ENCODE measurements around the gene CETN3.

The CETN3 gene

GRCh38 chr5:90402521-90403255 is 6.9 kb downstream of the CETN3 start:
- TF ChIP-seq CTCF (IDR thresholded peaks at IDR 0.05; ENCODE audit: low read depth, low read length): no peak
- H3K4me3 ChIP-seq (replicated peaks in 1 of 2; ENCODE audit: low read depth in 2 of 2, low read length in 2 of 2): no peak overlapping the region

GRCh38 chr5:90399251-90399650 is 10.3 kb downstream of the CETN3 start:
- TF ChIP-seq CTCF (IDR thresholded peaks at IDR 0.05; ENCODE audit: low read depth, low read length): no peak
- H3K4me3 ChIP-seq (replicated peaks in 1 of 2; ENCODE audit: low read depth in 2 of 2, low read length in 2 of 2): no peak overlapping the region
- DNase-seq (ENCODE audit: low read depth in 2 of 2): peak in 1 of 2 donors; percentile 20

More at GRCh38 chr5:90402521-90403255, 6.9 kb downstream of the CETN3 start:
- no peak for DNase-seq (ENCODE audit: low read depth in 2 of 2)

- no peak overlapping the region for H3K4me3 ChIP-seq (replicated peaks in 1 of 2; ENCODE audit: low read depth in 2 of 2, low read length in 2 of 2)
- DNase-seq (ENCODE audit: low read depth in 2 of 2): no peak
- TF ChIP-seq CTCF (IDR thresholded peaks at IDR 0.05; ENCODE audit: low read depth, low read length): no peak
These were observed 10.8 kb downstream of the CETN3 start for GRCh38 chr5:90398726-90399125.

- no peak for DNase-seq (ENCODE audit: low read depth in 2 of 2)
- H3K4me3 ChIP-seq (replicated peaks in 1 of 2; ENCODE audit: low read depth in 2 of 2, low read length in 2 of 2): no peak overlapping the region
- no peak for TF ChIP-seq CTCF (IDR thresholded peaks at IDR 0.05; ENCODE audit: low read depth, low read length)
These were observed 14.6 kb downstream of the CETN3 start for GRCh38 chr5:90395005-90395404.

- no peak overlapping the region for H3K4me3 ChIP-seq (replicated peaks in 1 of 2; ENCODE audit: low read depth in 2 of 2, low read length in 2 of 2)
- DNase-seq (ENCODE audit: low read depth in 2 of 2): peak in 1 of 2 donors; percentile 42
- no peak for TF ChIP-seq CTCF (IDR thresholded peaks at IDR 0.05; ENCODE audit: low read depth, low read length)
These were observed 18.6 kb downstream of the CETN3 start for GRCh38 chr5:90390928-90391327.

GRCh38 chr5:90390326-90390725 is 19.2 kb downstream of the CETN3 start:
- no peak for TF ChIP-seq CTCF (IDR thresholded peaks at IDR 0.05; ENCODE audit: low read depth, low read length)
- H3K4me3 ChIP-seq (replicated peaks in 1 of 2; ENCODE audit: low read depth in 2 of 2, low read length in 2 of 2): no peak overlapping the region
- DNase-seq (ENCODE audit: low read depth in 2 of 2): no peak

- H3K4me3 ChIP-seq (replicated peaks in 1 of 2; ENCODE audit: low read depth in 2 of 2, low read length in 2 of 2): no peak overlapping the region
- no peak for TF ChIP-seq CTCF (IDR thresholded peaks at IDR 0.05; ENCODE audit: low read depth, low read length)
- DNase-seq (ENCODE audit: low read depth in 2 of 2): no peak
These were observed 22.0 kb downstream of the CETN3 start for GRCh38 chr5:90387508-90387907.
